Ascending aorta (tissue), 2 donors: Measurements from ENCODE around the gene SYCE3. TPM values are rescaled to one million over a fixed set of nuclear protein-coding genes. Genes with fewer than 3 reads are reported as not detected.

Source experiments
- DNase-seq, 2 donors: peaks; one replicate each; pipeline ENCODE4 v3.0.0-alpha.2; 2019; ENCODE audit warnings: low spot score in 2 of 2
- H3K27ac ChIP-seq, 2 donors: fragments of 200-600 bp; sonication (generic); one replicate each; pipeline ENCODE4 v1.5.1; 2016 to 2017; ENCODE audit warnings: mild to moderate bottlenecking in 1 of 2
- H3K27me3 ChIP-seq: fragments of 200-600 bp; sonication (generic); one replicate; pipeline ENCODE4 v1.5.1; 2017
- H3K36me3 ChIP-seq, 2 donors: fragments of 200-600 bp; sonication (generic); one replicate each; pipeline ENCODE4 v1.5.1; 2016
- H3K4me1 ChIP-seq, 2 donors: fragments of 200-600 bp; sonication (generic); one replicate each; pipeline ENCODE4 v1.5.1; 2016 to 2017; ENCODE audit warnings: mild to moderate bottlenecking in 1 of 2
- H3K4me3 ChIP-seq, 2 donors: fragments of 200-600 bp; sonication (generic); one replicate each; pipeline ENCODE4 v1.5.1; 2016 to 2017; ENCODE audit warnings: mild to moderate bottlenecking in 1 of 2
- H3K9me3 ChIP-seq, 2 donors: fragments of 200-600 bp; sonication (generic); one replicate each; pipeline ENCODE4 v1.5.1; 2016
- CTCF ChIP-seq, 3 experiments: fragments of 200-600 bp in 2 of 3; fragments of 450-650 bp in 1 of 3; sonication (generic) in 2 of 3; IDR thresholded peaks; one replicate each; pipeline ENCODE4 v1.5.1; 2016 to 2019; ENCODE audit warnings: antibody characterized with exemption in 3 of 3, mild to moderate bottlenecking in 1 of 3, moderate library complexity in 1 of 3
- intact Hi-C: fragments of 100-400 bp; cut with DNase I; formaldehyde crosslinking; loops from one replicate; pipeline ENCODE4 v1.15.1; 2023
- total RNA-seq: library from RNA; depleted of rRNA; stranded (reverse); fragments of >200 nt; gene quantifications from one replicate; pipeline ENCODE4 v1.1.0, GENCODE V29; 2016

Gene SYCE3
- total RNA-seq, 1 donor from 2014 or later: not detected

- intact Hi-C loops: loop anchor here (5.0 kb wide), 1 partner anchor 97 kb away; the partner anchor contains the start of gene ARSA
Observed at GRCh38 chr22:50529897-50530579, 32.7 kb downstream of the SYCE3 start, which contains the start of gene TYMP. TYMP (minus strand) TSS chr22:50530012; CDS start chr22:50529709, 303 bp downstream.

GRCh38 chr22:50529416-50529896 is 33.3 kb downstream of the SYCE3 start:
- TF ChIP-seq CTCF (IDR thresholded peaks at IDR 0.05): no peak
- Histone ChIP-seq H3K4me3 (peak overlapping the region; percentile 61 to 78), H3K27me3 (peaks cover 11% of the 10 kb centered on the region), H3K9me3 (no peaks in the 10 kb centered on the region), H3K36me3 (no peaks in the 10 kb centered on the region), H3K27ac (peak overlapping the region; percentile 80 to 91), H3K4me1 (peaks cover 18 to 37% of the 10 kb centered on the region in 2 donors)
- no peak for DNase-seq
- intact Hi-C loops: loop anchor here (5.0 kb wide), 1 partner anchor 98 kb away; the partner anchor contains the start of gene ARSA

More at GRCh38 chr22:50529897-50530579, 32.7 kb downstream of the SYCE3 start, which contains the start of gene TYMP:
- Histone ChIP-seq H3K27ac (peak within 1 kb of the TSS; percentile 80 to 91), H3K4me1 (peaks cover 18 to 31% of the 10 kb centered on the region in 2 donors), H3K36me3 (no peaks in the 10 kb centered on the region), H3K27me3 (peaks cover 11% of the 10 kb centered on the region), H3K4me3 (peak within 1 kb of the TSS; percentile 61 to 78), H3K9me3 (no peaks in the 10 kb centered on the region)
- DNase-seq: peak in 1 of 2 donors; percentile 88
- no peak for TF ChIP-seq CTCF (IDR thresholded peaks at IDR 0.05)

GRCh38 chr22:50528682-50529415 is 33.9 kb downstream of the SYCE3 start:
- TF ChIP-seq CTCF (IDR thresholded peaks at IDR 0.05): no peak
- peaks cover 0 to 3% of the 10 kb centered on the region in 2 donors for H3K36me3 ChIP-seq
- no peaks in the 10 kb centered on the region for H3K9me3 ChIP-seq
- H3K4me3 ChIP-seq: peak overlapping the region in 1 of 2 donors; percentile 78
- intact Hi-C loops: loop anchor here (5.0 kb wide), 1 partner anchor 98 kb away; the partner anchor contains the start of gene ARSA
- peaks cover 11% of the 10 kb centered on the region for H3K27me3 ChIP-seq
- H3K27ac ChIP-seq: peak overlapping the region; percentile 80 to 91
- H3K4me1 ChIP-seq: peaks cover 18 to 40% of the 10 kb centered on the region in 2 donors
- DNase-seq: no peak

- H3K36me3 ChIP-seq: peaks cover under 1 to 11% of the 10 kb centered on the region in 2 donors
- H3K4me1 ChIP-seq: peaks cover 18 to 40% of the 10 kb centered on the region in 2 donors
- no peak for TF ChIP-seq CTCF (IDR thresholded peaks at IDR 0.05)
- H3K27me3 ChIP-seq: peaks cover 11% of the 10 kb centered on the region
- no peak for DNase-seq
- no peaks in the 10 kb centered on the region for H3K9me3 ChIP-seq
- H3K27ac ChIP-seq: peak overlapping the region in 1 of 2 donors; percentile 80
- peak overlapping the region in 1 of 2 donors; percentile 78 for H3K4me3 ChIP-seq
- intact Hi-C loops: loop anchor here (5.0 kb wide), 1 partner anchor 99 kb away; the partner anchor contains the start of gene ARSA
Observed at GRCh38 chr22:50527921-50528681, 34.6 kb downstream of the SYCE3 start.
